K562 (cell line): Measurements from ENCODE around the gene UBASH3A.

Experiments
- ADNP ChIP-seq: fragments of 200-800 bp; sonication (Bioruptor generic); IDR thresholded peaks from 2 replicates; pipeline ENCODE4 v1.6.1; 2016; ENCODE audit warnings: missing genetic modification characterization, missing compliant biosample characterization
- DPF2 ChIP-seq: fragments of 450-650 bp; IDR thresholded peaks from 2 replicates; pipeline ENCODE4 v1.6.1; 2016
- FOXM1 ChIP-seq, 2 experiments: fragments of 450-650 bp in 1 of 2; sonication (generic) in 1 of 2; formaldehyde crosslinking in 1 of 2; IDR thresholded peaks; 2 replicates each; pipeline versions ENCODE4 v1.6.1 to v1.9.0; 2017 to 2022; ENCODE audit warnings: low read depth in 2 of 2, mild to moderate bottlenecking in 2 of 2, missing genetic modification reagents in 1 of 2, moderate library complexity in 1 of 2
- HDAC3 ChIP-seq: fragments of 450-650 bp; IDR thresholded peaks from 2 replicates; pipeline ENCODE4 v1.6.1; 2018; ENCODE audit warnings: borderline replicate concordance, mild to moderate bottlenecking, moderate library complexity; ENCODE audit not compliant: partially characterized antibody
- HMG20B ChIP-seq: fragments of 250-450 bp; sonication (Bioruptor Pico); IDR thresholded peaks from 2 replicates; pipeline ENCODE4 v1.5.0; 2021; ENCODE audit warnings: mild to moderate bottlenecking
- HMGXB4 ChIP-seq: sonication (generic); formaldehyde crosslinking; IDR thresholded peaks from 2 replicates; pipeline ENCODE4 v1.8.1; 2023; ENCODE audit warnings: mild to moderate bottlenecking, missing genetic modification reagents
- MTA2 ChIP-seq: fragments of 450-650 bp; IDR thresholded peaks from 2 replicates; pipeline ENCODE4 v1.6.1; 2016; ENCODE audit warnings: low read depth
- SMC3 ChIP-seq: conservative IDR thresholded peaks from 2 replicates; pipeline ENCODE4 v1.6.1; 2011; ENCODE audit warnings: low read depth, low read length, improper control_type of control experiment; ENCODE audit not compliant: insufficient read depth
- SP2 ChIP-seq: IDR thresholded peaks from 2 replicates; pipeline ENCODE4 v1.6.1; 2011; ENCODE audit warnings: mild to moderate bottlenecking, low read depth, low read length, moderate library complexity; ENCODE audit not compliant: poor library complexity, severe bottlenecking; ENCODE audit errors: extremely low read depth
- SRF ChIP-seq, 2 experiments: fragments of 250-450, 450-650 bp in 1 of 2; sonication (Bioruptor Pico) in 1 of 2; sonication (generic) in 1 of 2; formaldehyde crosslinking; IDR thresholded peaks; 2 replicates each; pipeline versions ENCODE4 v1.5.0 to v1.5.1; 2020 to 2022; ENCODE audit warnings: mild to moderate bottlenecking in 1 of 2, missing genetic modification reagents in 1 of 2
- STAT5A ChIP-seq: IDR thresholded peaks from 2 replicates; pipeline ENCODE4 v1.6.1; 2012; ENCODE audit warnings: low read length, inconsistent platforms, borderline replicate concordance
- USF1 ChIP-seq: sonication (generic); formaldehyde crosslinking; IDR thresholded peaks from 2 replicates; pipeline ENCODE4 v1.9.0; 2022; ENCODE audit warnings: mild to moderate bottlenecking, missing genetic modification reagents
- ZBTB7A ChIP-seq: IDR thresholded peaks from 2 replicates; pipeline ENCODE4 v1.6.1; 2011; ENCODE audit warnings: low read depth, mild to moderate bottlenecking, low read length, moderate library complexity, borderline replicate concordance; ENCODE audit not compliant: control insufficient read depth
- ZNF785 ChIP-seq: fragments of 250-450 bp; sonication (Bioruptor Pico); IDR thresholded peaks from 2 replicates; pipeline ENCODE4 v1.4.0; 2020; ENCODE audit warnings: mild to moderate bottlenecking

- no peak for TF ChIP-seq HMGXB4 (CRISPR knock-in tag)
- no peak for TF ChIP-seq USF1
- TF ChIP-seq ZBTB7A: no peak
- TF ChIP-seq SP2: no peak
- no peak for TF ChIP-seq SRF (CRISPR knock-in tag; IDR thresholded peaks at IDR 0.05)
- no peak for TF ChIP-seq STAT5A
- no peak for TF ChIP-seq FOXM1 (IDR thresholded peaks at IDR 0.05; ENCODE audit: low read depth)
- no peak for TF ChIP-seq FOXM1 (CRISPR knock-in tag; IDR thresholded peaks at IDR 0.05; ENCODE audit: low read depth)
- TF ChIP-seq HDAC3: no peak
- TF ChIP-seq SMC3: no peak
- TF ChIP-seq HMG20B (CRISPR knock-in tag): no peak
- no peak for TF ChIP-seq ADNP (tag)
- no peak for TF ChIP-seq DPF2
- TF ChIP-seq ZNF785 (CRISPR knock-in tag): no peak
- no peak for TF ChIP-seq MTA2
Measured at GRCh38 chr21:42382915-42383314, 20.8 kb upstream of the UBASH3A start.
